Neuron (in vitro differentiated cells): ENCODE results near the gene C2orf72.
"Not testable (repeated sequence)": the region's sequence is repeated elsewhere in the genome, so short reads cannot be mapped to it uniquely, and the experiment has no call there.

Experiments used
- H2AFZ ChIP-seq: one replicate; pipeline ENCODE4 v1.6.1; 2013; ENCODE audit warnings: low read depth, mild to moderate bottlenecking, inconsistent platforms, low read length, moderate library complexity
- H3K27me3 ChIP-seq: one replicate; pipeline ENCODE4 v1.6.1; 2013; ENCODE audit warnings: low read length; ENCODE audit not compliant: insufficient read depth
- H3K36me3 ChIP-seq: one replicate; pipeline ENCODE4 v1.6.1; 2013; ENCODE audit warnings: low read length; ENCODE audit not compliant: insufficient read depth
- H3K4me1 ChIP-seq: one replicate; pipeline ENCODE4 v1.6.1; 2013; ENCODE audit warnings: low read length; ENCODE audit not compliant: insufficient read depth
- H3K4me3 ChIP-seq: 2 replicates; pipeline ENCODE4 v1.5.1; 2013; ENCODE audit warnings: mild to moderate bottlenecking, low read length, moderate library complexity
- H3K9me3 ChIP-seq: one replicate; pipeline ENCODE4 v1.6.1; 2013; ENCODE audit warnings: low read length

Gene C2orf72

GRCh38 chr2:231003186-231003585 is 34.1 kb upstream of the C2orf72 start:
- peaks cover 9% of the 10 kb centered on the region for H3K27me3 ChIP-seq
- peaks cover 2% of the 10 kb centered on the region for H3K9me3 ChIP-seq
- H3K4me3 ChIP-seq, result no peak overlapping the region
- H3K36me3 ChIP-seq, result no peaks in the 10 kb centered on the region
- no peak overlapping the region for H2AFZ ChIP-seq
- H3K4me1 ChIP-seq, result peaks cover 3% of the 10 kb centered on the region

GRCh38 chr2:231004930-231005329 is 32.4 kb upstream of the C2orf72 start:
- not testable (repeated sequence) for H2AFZ ChIP-seq, H3K4me3 ChIP-seq, H3K27me3 ChIP-seq

GRCh38 chr2:231007286-231008098 is 29.8 kb upstream of the C2orf72 start:
- no peak overlapping the region for H2AFZ ChIP-seq
- peaks cover 6% of the 10 kb centered on the region for H3K27me3 ChIP-seq
- H3K9me3 ChIP-seq, result peaks cover 2% of the 10 kb centered on the region
- no peak overlapping the region for H3K4me3 ChIP-seq
- H3K4me1 ChIP-seq, result peaks cover 13% of the 10 kb centered on the region
- H3K36me3 ChIP-seq, result no peaks in the 10 kb centered on the region

More at GRCh38 chr2:231004930-231005329, 32.4 kb upstream of the C2orf72 start:
- not testable (repeated sequence) for H3K9me3 ChIP-seq, H3K4me1 ChIP-seq, H3K36me3 ChIP-seq

GRCh38 chr2:231008131-231008530 is 29.2 kb upstream of the C2orf72 start:
- Histone ChIP-seq H3K4me3 (no peak overlapping the region), H3K36me3 (no peaks in the 10 kb centered on the region), H3K9me3 (peaks cover 2% of the 10 kb centered on the region), H2AFZ (no peak overlapping the region), H3K27me3 (peaks cover 6% of the 10 kb centered on the region), H3K4me1 (peaks cover 13% of the 10 kb centered on the region)

- Histone ChIP-seq H3K4me3 (no peak overlapping the region), H2AFZ (no peak overlapping the region), H3K36me3 (no peaks in the 10 kb centered on the region), H3K27me3 (peaks cover 6% of the 10 kb centered on the region), H3K4me1 (peaks cover 13% of the 10 kb centered on the region), H3K9me3 (peaks cover 2% of the 10 kb centered on the region)
Measured at GRCh38 chr2:231009236-231009919, 27.9 kb upstream of the C2orf72 start.

- no peak overlapping the region for H3K4me3 ChIP-seq
- H3K27me3 ChIP-seq, result peaks cover 6% of the 10 kb centered on the region
- H3K9me3 ChIP-seq, result peaks cover 2% of the 10 kb centered on the region
- no peaks in the 10 kb centered on the region for H3K36me3 ChIP-seq
- no peak overlapping the region for H2AFZ ChIP-seq
- peaks cover 22% of the 10 kb centered on the region for H3K4me1 ChIP-seq
Measured at GRCh38 chr2:231010201-231010730, 27.1 kb upstream of the C2orf72 start.

- Histone ChIP-seq H3K4me3 (no peak overlapping the region), H3K4me1 (peaks cover 34% of the 10 kb centered on the region), H3K36me3 (no peaks in the 10 kb centered on the region), H3K9me3 (no peaks in the 10 kb centered on the region), H2AFZ (no peak overlapping the region), H3K27me3 (peaks cover 6% of the 10 kb centered on the region)
Measured at GRCh38 chr2:231011526-231011925, 25.8 kb upstream of the C2orf72 start.

- H3K4me1 ChIP-seq, result peaks cover 35% of the 10 kb centered on the region
- H3K9me3 ChIP-seq, result no peaks in the 10 kb centered on the region
- H3K4me3 ChIP-seq, result no peak overlapping the region
- H3K27me3 ChIP-seq, result peaks cover 6% of the 10 kb centered on the region
- no peaks in the 10 kb centered on the region for H3K36me3 ChIP-seq
- H2AFZ ChIP-seq, result no peak overlapping the region
Measured at GRCh38 chr2:231012463-231012862, 24.9 kb upstream of the C2orf72 start.

GRCh38 chr2:231013820-231014219 is 23.5 kb upstream of the C2orf72 start:
- Histone ChIP-seq H2AFZ (no peak overlapping the region), H3K4me1 (peaks cover 35% of the 10 kb centered on the region), H3K4me3 (no peak overlapping the region), H3K9me3 (no peaks in the 10 kb centered on the region), H3K27me3 (peaks cover 2% of the 10 kb centered on the region), H3K36me3 (no peaks in the 10 kb centered on the region)

GRCh38 chr2:231015478-231015877 is 21.8 kb upstream of the C2orf72 start:
- H3K9me3 ChIP-seq, result no peaks in the 10 kb centered on the region
- H2AFZ ChIP-seq, result peak overlapping the region; percentile 43
- peaks cover 25% of the 10 kb centered on the region for H3K4me1 ChIP-seq
- H3K4me3 ChIP-seq, result no peak overlapping the region
- no peaks in the 10 kb centered on the region for H3K27me3 ChIP-seq
- H3K36me3 ChIP-seq, result no peaks in the 10 kb centered on the region

- peaks cover 25% of the 10 kb centered on the region for H3K4me1 ChIP-seq
- H3K9me3 ChIP-seq, result no peaks in the 10 kb centered on the region
- no peak overlapping the region for H3K4me3 ChIP-seq
- H3K27me3 ChIP-seq, result no peaks in the 10 kb centered on the region
- no peaks in the 10 kb centered on the region for H3K36me3 ChIP-seq
- H2AFZ ChIP-seq, result peak overlapping the region; percentile 43
Measured at GRCh38 chr2:231015926-231016325, 21.4 kb upstream of the C2orf72 start.

GRCh38 chr2:231016566-231017230 is 20.6 kb upstream of the C2orf72 start:
- Histone ChIP-seq H3K9me3 (no peaks in the 10 kb centered on the region), H3K36me3 (no peaks in the 10 kb centered on the region), H3K4me3 (no peak overlapping the region), H2AFZ (no peak overlapping the region), H3K27me3 (no peaks in the 10 kb centered on the region), H3K4me1 (peaks cover 25% of the 10 kb centered on the region)

- peaks cover 25% of the 10 kb centered on the region for H3K4me1 ChIP-seq
- no peaks in the 10 kb centered on the region for H3K36me3 ChIP-seq
- no peak overlapping the region for H2AFZ ChIP-seq
- H3K4me3 ChIP-seq, result no peak overlapping the region
- no peaks in the 10 kb centered on the region for H3K9me3 ChIP-seq
- no peaks in the 10 kb centered on the region for H3K27me3 ChIP-seq
Measured at GRCh38 chr2:231017231-231017598, 20.1 kb upstream of the C2orf72 start.
